ENCODE measurements around the gene KLHL25. TPM values are rescaled to one million over a fixed set of nuclear protein-coding genes. Genes with fewer than 3 reads are reported as not detected.

The KLHL25 gene
- total RNA-seq, 4 donors from 2014 or later, result 8.8 to 21.3 (median 11.8) TPM

GRCh38 chr15:85769182-85769900 is 25.4 kb downstream of the KLHL25 start:
- peaks cover 0 to 54% (median 12%) of the 10 kb centered on the region in 3 donors for H3K4me1 ChIP-seq
- H3K27me3 ChIP-seq, result no peaks in the 10 kb centered on the region
- no peak overlapping the region for H3K27ac ChIP-seq
- WGBS, 2 donors (ENCODE audit: low coverage in 1 of 2), result 100% methylated on average over 4 of the region's 42 CpGs; no CpG with 5 or more reads in 1 of the 2 donors
- no peak for TF ChIP-seq POLR2A (IDR thresholded peaks at IDR 0.05)
- no peak for TF ChIP-seq CTCF (IDR thresholded peaks at IDR 0.05)
- TF ChIP-seq POLR2AphosphoS5 (IDR thresholded peaks at IDR 0.05), result no peak
- no peak for TF ChIP-seq EP300 (IDR thresholded peaks at IDR 0.05)
- ATAC-seq, result no peak
- peaks cover 0 to 19% of the 10 kb centered on the region in 2 donors for H3K36me3 ChIP-seq
- H3K9me3 ChIP-seq, result no peaks in the 10 kb centered on the region
- H3K4me3 ChIP-seq, result no peak overlapping the region

DNA sequence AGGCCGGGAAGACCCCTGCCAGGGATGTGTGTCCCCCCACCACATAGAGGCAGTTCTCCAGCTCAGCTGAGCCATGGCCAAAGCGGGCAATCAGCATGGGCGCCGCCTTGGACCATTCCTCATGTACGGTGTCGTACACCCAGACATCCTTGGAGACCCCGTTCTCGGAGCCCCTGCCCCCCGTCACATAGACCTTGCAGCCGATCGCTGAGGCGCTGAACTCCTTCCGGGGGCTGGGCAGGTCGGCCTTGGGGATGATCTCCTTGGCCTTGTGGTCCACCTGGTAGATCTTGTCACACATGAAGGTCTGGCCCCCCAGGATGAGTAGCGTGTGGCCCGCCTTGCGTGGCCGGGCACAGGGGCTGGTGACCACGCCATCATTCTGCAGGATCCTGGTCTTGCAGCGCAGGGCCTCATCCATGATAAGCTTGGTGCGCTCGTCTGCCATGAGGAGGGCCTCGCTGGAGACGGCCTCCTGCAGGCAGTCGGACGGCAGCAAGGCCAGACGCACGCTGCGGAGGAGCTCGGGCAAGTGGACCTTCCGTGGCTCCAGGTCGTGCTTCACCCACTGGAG is 26.0 kb downstream of the KLHL25 start:
- no peaks in the 10 kb centered on the region for H3K27me3 ChIP-seq
- H3K36me3 ChIP-seq, result peaks cover 0 to 19% of the 10 kb centered on the region in 2 donors
- no peak overlapping the region for H3K27ac ChIP-seq
- TF ChIP-seq POLR2A (IDR thresholded peaks at IDR 0.05) (no peak), POLR2AphosphoS5 (IDR thresholded peaks at IDR 0.05) (no peak), EP300 (IDR thresholded peaks at IDR 0.05) (no peak), CTCF (IDR thresholded peaks at IDR 0.05) (no peak)
- no CpG with 5 or more reads among the region's 32 CpGs for WGBS, 2 donors (ENCODE audit: low coverage in 1 of 2)
- H3K4me1 ChIP-seq, result peaks cover 0 to 61% (median 16%) of the 10 kb centered on the region in 3 donors
- ATAC-seq, result no peak
- no peak overlapping the region for H3K4me3 ChIP-seq
- H3K9me3 ChIP-seq, result no peaks in the 10 kb centered on the region

DNA sequence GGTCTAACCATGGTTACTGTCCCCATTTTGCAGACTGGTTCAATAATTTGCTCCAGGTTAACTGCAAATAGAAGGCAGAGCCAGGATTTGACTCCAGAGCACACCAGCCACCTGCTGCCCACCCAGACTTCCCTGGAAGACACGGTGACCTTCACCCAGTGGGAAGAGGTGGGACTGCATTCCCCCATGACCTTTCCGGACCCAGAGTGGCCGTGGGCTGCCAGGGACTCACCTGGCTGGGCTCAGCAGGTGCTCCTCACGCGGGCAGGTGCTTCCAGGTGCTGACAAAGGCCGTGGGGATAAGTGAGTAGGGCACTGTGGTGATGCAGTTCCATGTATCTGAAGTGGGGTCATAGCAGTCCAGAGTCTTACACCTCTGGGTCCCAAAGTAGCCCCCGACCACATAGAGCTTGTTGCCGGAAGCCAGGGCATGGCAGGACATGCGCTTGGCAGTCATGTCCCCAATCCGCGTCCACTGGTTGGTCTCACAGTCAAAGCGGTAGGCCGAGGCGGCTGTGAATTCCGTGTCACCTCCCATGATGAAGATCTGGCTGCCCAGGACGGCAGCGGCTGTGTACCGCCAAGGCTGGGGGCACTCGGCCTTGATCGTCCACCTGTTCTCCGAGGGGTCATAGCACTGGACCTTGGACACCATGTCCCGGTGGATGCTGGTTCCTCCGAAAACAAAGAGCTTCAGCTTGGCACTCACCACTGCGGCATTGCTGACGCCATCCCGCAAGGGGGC is 26.8 kb downstream of the KLHL25 start:
- WGBS, 2 donors (ENCODE audit: low coverage in 1 of 2), result 94% methylated on average over 6 of the region's 26 CpGs; no CpG with 5 or more reads in 1 of the 2 donors
- peaks cover 0 to 64% (median 19%) of the 10 kb centered on the region in 3 donors for H3K4me1 ChIP-seq
- no peak overlapping the region for H3K4me3 ChIP-seq

More for the DNA sequence above, 26.8 kb downstream of the KLHL25 start:
- Histone ChIP-seq H3K9me3 (no peaks in the 10 kb centered on the region), H3K27ac (no peak overlapping the region), H3K27me3 (no peaks in the 10 kb centered on the region), H3K36me3 (peaks cover 0 to 19% of the 10 kb centered on the region in 2 donors)
- no peak for TF ChIP-seq POLR2A (IDR thresholded peaks at IDR 0.05)
- no peak for TF ChIP-seq POLR2AphosphoS5 (IDR thresholded peaks at IDR 0.05)
- TF ChIP-seq CTCF (IDR thresholded peaks at IDR 0.05), result no peak
- TF ChIP-seq EP300 (IDR thresholded peaks at IDR 0.05), result no peak
- no peak for ATAC-seq
